Measurements from ENCODE around the gene USP54.

DNA sequence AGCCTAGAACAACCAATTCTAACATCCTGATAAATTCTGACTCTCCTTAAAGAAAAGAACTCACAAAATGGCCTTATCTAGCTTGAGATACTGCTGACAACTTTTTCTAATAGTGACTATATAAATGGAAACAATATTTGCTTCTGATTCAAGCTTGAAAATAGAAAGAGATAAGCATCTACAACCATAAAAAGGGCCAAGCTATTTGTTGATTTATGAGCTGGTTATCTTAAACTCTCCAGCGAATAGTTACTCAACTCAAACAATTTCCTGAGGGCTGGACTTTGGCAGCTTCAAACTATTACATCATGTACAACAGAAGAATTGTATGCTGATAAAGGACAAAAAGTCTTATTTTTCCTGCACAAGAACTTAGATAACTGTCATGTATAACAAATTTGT lies 4.6 kb downstream of the USP54 start:
- TF ChIP-seq, protein P1, sequence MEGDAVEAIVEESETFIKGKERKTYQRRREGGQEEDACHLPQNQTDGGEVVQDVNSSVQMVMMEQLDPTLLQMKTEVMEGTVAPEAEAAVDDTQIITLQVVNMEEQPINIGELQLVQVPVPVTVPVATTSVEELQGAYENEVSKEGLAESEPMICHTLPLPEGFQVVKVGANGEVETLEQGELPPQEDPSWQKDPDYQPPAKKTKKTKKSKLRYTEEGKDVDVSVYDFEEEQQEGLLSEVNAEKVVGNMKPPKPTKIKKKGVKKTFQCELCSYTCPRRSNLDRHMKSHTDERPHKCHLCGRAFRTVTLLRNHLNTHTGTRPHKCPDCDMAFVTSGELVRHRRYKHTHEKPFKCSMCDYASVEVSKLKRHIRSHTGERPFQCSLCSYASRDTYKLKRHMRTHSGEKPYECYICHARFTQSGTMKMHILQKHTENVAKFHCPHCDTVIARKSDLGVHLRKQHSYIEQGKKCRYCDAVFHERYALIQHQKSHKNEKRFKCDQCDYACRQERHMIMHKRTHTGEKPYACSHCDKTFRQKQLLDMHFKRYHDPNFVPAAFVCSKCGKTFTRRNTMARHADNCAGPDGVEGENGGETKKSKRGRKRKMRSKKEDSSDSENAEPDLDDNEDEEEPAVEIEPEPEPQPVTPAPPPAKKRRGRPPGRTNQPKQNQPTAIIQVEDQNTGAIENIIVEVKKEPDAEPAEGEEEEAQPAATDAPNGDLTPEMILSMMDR (IDR thresholded peaks at IDR 0.05) = no peak
- TF ChIP-seq POLR2A (IDR thresholded peaks at IDR 0.05) = no peak

All from lower leg skin (tissue), 3 donors.